Bronchial epithelial cell (primary cell): ENCODE measurements around the gene CD63. TPM values are rescaled to one million over a fixed set of nuclear protein-coding genes. Genes with fewer than 3 reads are reported as not detected.

Source experiments
- DNase-seq: peaks from one replicate; pipeline ENCODE4 v3.0.0-alpha.2; 2010; ENCODE audit warnings: low read depth
- FAIRE-seq: peaks from 2 replicates; lab custom pipeline; 2011; peaks lifted over from hg19 to GRCh38; lab: Jason Lieb, UNC
- H3K27me3 ChIP-seq: 2 replicates; pipeline ENCODE4 v1.5.1; 2011; ENCODE audit warnings: low read length; ENCODE audit not compliant: control insufficient read depth, insufficient read depth
- H3K36me3 ChIP-seq: 2 replicates; pipeline ENCODE4 v1.5.1; 2011; ENCODE audit warnings: low read length; ENCODE audit not compliant: control insufficient read depth, insufficient read depth
- H3K4me3 ChIP-seq: 2 replicates; pipeline ENCODE4 v1.5.1; 2011; ENCODE audit warnings: mild to moderate bottlenecking, low read depth, low read length, control low read depth
- total RNA-seq: library from RNA; depleted of rRNA; stranded (reverse); fragments of >200 nt; gene quantifications from 2 replicates; pipeline ENCODE4 v1.2.1, GENCODE V29; 2014
- TF ChIP-seq, protein P1 (sequence below): IDR thresholded peaks from 2 replicates; pipeline ENCODE4 v1.5.1; 2011; ENCODE audit warnings: mild to moderate bottlenecking, moderate library complexity, low read length, control low read depth, inconsistent platforms; ENCODE audit not compliant: insufficient read depth, severe bottlenecking

The CD63 gene
- total RNA-seq, 1 donor from 2014 or later, result 1,301 TPM

DNA sequence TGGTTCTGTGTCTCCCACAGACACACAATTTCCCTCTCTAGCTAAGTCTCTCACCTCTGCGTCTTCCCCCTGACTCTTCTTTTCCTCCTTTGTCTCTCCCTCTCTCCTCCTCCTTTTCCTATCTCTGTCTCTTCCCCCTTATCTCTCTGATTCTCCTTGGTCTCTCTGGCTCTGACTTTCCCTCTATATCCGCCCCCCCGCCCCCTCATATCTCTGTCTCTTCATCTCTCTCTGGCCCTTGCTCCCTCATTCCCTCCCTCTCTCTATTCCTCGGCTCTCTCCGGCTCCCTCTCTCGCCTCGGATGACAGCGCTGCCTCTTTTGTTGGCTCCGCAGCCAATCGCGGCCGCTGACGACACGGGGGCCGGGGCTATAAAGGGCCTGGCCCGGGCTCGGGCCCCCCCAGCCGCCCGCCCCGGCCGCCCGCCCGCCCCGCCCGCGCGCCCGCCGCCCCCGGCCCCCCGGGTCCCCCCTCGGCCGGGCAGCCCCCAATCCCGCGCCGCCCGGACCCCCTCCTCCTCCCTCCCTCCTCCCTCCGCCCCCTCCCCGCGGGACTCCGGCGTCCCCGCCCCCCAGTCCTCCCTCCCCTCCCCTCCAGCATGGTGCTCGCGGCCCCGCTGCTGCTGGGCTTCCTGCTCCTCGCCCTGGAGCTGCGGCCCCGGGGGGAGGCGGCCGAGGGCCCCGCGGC, 14.1 kb upstream of the CD63 start, which contains the start of gene GDF11:
TSS of gene GDF11 (plus strand) at position 404 of the 687 bp plus-strand sequence. CDS start at position 599, 195 bp downstream.
- Histone ChIP-seq H3K27me3 (no peaks in the 10 kb centered on the region), H3K36me3 (no peaks in the 10 kb centered on the region), H3K4me3 (peak within 1 kb of the TSS; percentile 46)
- TF ChIP-seq, protein P1, sequence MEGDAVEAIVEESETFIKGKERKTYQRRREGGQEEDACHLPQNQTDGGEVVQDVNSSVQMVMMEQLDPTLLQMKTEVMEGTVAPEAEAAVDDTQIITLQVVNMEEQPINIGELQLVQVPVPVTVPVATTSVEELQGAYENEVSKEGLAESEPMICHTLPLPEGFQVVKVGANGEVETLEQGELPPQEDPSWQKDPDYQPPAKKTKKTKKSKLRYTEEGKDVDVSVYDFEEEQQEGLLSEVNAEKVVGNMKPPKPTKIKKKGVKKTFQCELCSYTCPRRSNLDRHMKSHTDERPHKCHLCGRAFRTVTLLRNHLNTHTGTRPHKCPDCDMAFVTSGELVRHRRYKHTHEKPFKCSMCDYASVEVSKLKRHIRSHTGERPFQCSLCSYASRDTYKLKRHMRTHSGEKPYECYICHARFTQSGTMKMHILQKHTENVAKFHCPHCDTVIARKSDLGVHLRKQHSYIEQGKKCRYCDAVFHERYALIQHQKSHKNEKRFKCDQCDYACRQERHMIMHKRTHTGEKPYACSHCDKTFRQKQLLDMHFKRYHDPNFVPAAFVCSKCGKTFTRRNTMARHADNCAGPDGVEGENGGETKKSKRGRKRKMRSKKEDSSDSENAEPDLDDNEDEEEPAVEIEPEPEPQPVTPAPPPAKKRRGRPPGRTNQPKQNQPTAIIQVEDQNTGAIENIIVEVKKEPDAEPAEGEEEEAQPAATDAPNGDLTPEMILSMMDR, result no peak
- DNase-seq (peak; percentile 42), FAIRE-seq (no peak)

- DNase-seq (no peak), FAIRE-seq (no peak)
- Histone ChIP-seq H3K4me3 (no peak overlapping the region), H3K36me3 (no peaks in the 10 kb centered on the region), H3K27me3 (no peaks in the 10 kb centered on the region)
- TF ChIP-seq, protein P1, result no peak
Measured at GRCh38 chr12:55741931-55742680, 13.3 kb upstream of the CD63 start.

DNA sequence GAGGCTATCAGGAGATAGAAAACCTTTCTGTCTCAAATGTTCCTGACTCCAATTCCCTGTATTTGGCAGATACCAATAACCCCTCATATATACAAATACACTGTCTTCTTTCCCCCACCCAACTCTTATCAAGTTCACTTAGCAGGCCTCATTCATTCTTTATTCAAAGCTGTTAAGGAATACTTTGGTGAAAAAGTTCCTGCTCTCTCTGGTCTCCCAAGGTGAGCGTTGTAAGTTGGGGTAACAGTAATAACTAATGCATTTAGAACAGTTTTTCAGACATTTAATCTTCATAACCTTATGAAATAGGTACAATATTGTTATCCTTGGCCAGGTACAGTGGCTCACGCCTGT, 10.2 kb upstream of the CD63 start:
- DNase-seq (no peak), FAIRE-seq (no peak)
- Histone ChIP-seq H3K27me3 (no peaks in the 10 kb centered on the region), H3K4me3 (no peak overlapping the region), H3K36me3 (no peaks in the 10 kb centered on the region)
- TF ChIP-seq, protein P1, result no peak

DNA sequence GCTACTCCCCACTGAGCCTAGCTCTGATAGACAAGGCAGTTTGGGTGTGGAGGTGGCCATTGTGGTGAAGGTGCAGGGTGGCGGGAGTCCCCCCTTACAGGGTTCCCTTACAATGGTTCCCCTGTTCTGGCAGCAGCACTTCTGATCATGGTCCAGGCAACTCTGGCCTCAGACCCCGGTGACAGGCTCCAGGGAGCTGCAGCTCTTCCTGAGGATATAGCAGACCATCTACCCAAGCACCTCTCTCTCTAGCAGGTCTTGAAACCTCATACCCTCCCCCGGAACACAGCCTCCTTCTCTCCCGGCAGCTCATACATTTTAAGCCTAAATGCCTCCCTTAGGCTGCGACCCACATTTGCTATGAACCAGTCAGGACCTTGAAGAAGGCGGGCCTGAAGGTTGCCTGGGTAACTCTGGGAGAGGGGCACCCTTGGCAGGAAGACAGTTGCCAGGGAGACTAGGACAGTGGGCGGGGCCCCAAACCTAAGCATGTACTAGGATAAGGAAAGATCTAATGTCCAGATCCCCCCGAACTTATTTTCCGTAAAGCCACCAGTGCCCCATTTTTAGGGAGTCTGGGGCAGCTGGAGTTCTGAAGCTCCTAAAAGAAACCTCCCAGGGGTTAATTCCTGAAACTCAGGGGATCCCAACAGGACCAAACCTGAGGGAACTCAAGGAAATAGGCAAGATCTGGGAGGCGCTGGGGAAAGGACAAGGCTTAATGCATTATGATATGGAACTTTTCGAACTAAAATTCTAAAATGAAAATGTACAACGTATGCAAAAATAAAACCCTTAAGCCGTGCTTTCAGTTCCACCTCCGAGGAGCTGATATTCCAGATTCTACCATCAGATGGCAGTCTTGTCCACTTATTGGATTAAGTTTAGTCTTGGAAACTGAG, 9.6 kb upstream of the CD63 start:
- TF ChIP-seq, protein P1, result peak; percentile 60
- Histone ChIP-seq H3K36me3 (no peaks in the 10 kb centered on the region), H3K4me3 (peak overlapping the region; percentile 35), H3K27me3 (no peaks in the 10 kb centered on the region)
- FAIRE-seq (no peak), DNase-seq (peak; percentile 77)

DNA sequence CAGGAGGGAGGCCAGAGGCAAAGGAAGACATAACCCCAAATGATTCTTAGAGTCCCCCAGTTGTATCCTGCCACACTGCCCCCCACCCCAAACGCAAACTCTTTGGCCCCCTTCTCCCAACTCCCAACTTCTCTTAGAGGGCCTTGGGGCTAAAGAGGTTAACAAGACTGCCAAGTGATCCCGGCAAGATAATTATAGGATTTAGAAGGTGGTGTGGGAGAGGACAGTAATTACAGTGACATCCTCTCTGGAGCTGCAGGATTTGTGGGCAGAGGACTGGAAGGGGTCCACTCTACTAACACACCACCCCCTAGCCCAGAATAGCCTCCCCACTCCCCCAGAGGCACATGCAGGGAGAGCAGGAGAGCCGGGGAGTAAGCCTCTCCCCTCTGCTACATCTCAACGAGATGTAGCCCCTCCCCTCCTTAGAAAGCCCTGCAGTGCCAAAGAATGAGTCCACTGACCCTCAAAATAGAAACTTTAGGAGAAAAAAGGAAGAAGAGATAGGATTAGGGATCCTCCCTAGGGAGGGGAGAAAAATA, 8.8 kb upstream of the CD63 start:
- no peak for DNase-seq
- H3K36me3 ChIP-seq, result no peaks in the 10 kb centered on the region
- TF ChIP-seq, protein P1, result no peak
- H3K27me3 ChIP-seq, result no peaks in the 10 kb centered on the region
- H3K4me3 ChIP-seq, result no peak overlapping the region
- FAIRE-seq, result no peak
